Kidney (tissue), 14 donors: Measurements from ENCODE around the gene SPAG7. TPM values are rescaled to one million over a fixed set of nuclear protein-coding genes. Genes with fewer than 3 reads are reported as not detected.
A peak's percentile ranks its signal among the peaks of the same experiment; 100 is the strongest.

Source experiments
- DNase-seq, 5 donors: peaks; one replicate each; pipeline ENCODE4 v3.0.0-alpha.2; 2013 to 2020
- FAIRE-seq: peaks from 2 replicates; lab custom pipeline; 2012; peaks lifted over from hg19 to GRCh38; lab: Jason Lieb, UNC
- H3K27ac ChIP-seq, 2 donors: one replicate each; pipeline ENCODE4 v1.7.0; 2013; ENCODE audit warnings: low read depth in 2 of 2, low read length in 2 of 2, inconsistent platforms in 1 of 2
- H3K27me3 ChIP-seq: one replicate; pipeline ENCODE4 v1.7.1; 2013; ENCODE audit warnings: low read length, inconsistent platforms; ENCODE audit not compliant: control insufficient read depth, insufficient read depth
- H3K36me3 ChIP-seq, 3 donors: one replicate each; pipeline versions ENCODE4 v1.7.0 to v1.7.1; 2013; ENCODE audit warnings: low read length in 3 of 3, control low read depth in 1 of 3, inconsistent platforms in 1 of 3; ENCODE audit not compliant: insufficient read depth in 3 of 3, control insufficient read depth in 2 of 3
- H3K4me1 ChIP-seq, 3 donors: one replicate each; pipeline versions ENCODE4 v1.7.0 to v1.7.1; 2013; ENCODE audit warnings: low read length in 3 of 3, inconsistent platforms in 1 of 3, low read depth in 1 of 3; ENCODE audit not compliant: control insufficient read depth in 2 of 3, insufficient read depth in 2 of 3
- H3K4me3 ChIP-seq, 3 donors: one replicate each; pipeline versions ENCODE4 v1.7.0 to v1.8.1; 2013; ENCODE audit warnings: low read length in 3 of 3, control low read depth in 1 of 3, inconsistent platforms in 1 of 3
- H3K9ac ChIP-seq, 3 donors: one replicate each; pipeline versions ENCODE4 v1.7.0 to v1.7.1; 2013; ENCODE audit warnings: low read length in 3 of 3, control low read depth in 1 of 3, inconsistent platforms in 1 of 3
- H3K9me3 ChIP-seq, 3 donors: one replicate each; pipeline versions ENCODE4 v1.7.0 to v1.7.1; 2013; ENCODE audit warnings: low read length in 3 of 3, control low read depth in 1 of 3, inconsistent platforms in 1 of 3; ENCODE audit not compliant: control insufficient read depth in 2 of 3, insufficient read depth in 1 of 3
- intact Hi-C: fragments of 100-400 bp; cut with DNase I; formaldehyde crosslinking; loops from one replicate; pipeline ENCODE4 v1.11.1; 2022
- polyA plus RNA-seq: library from polyadenylated mRNA; stranded (reverse); fragments of 350-450 nt; fragmentation: Illumina TruSeq; extraction: RNeasy Lipid Tissue Mini Kit (QIAGEN cat#74804); gene quantifications from one replicate; pipeline ENCODE4 v1.2.3, GENCODE V29; 2014; ENCODE audit warnings: low read depth, low replicate concordance; ENCODE audit not compliant: insufficient read depth
- total RNA-seq: library from RNA; stranded (reverse); fragmentation: NEBNext Ultra II Directional; extraction: Animal tissue kit (Norgen Biotek cat#: 25700); gene quantifications from one replicate; pipeline ENCODE4 v1.2.1, GENCODE V29; 2021
- TF ChIP-seq, protein P1 (sequence below): IDR thresholded peaks from 3 replicates; pipeline ENCODE4 v1.5.1; 2012; ENCODE audit warnings: mild to moderate bottlenecking, moderate library complexity, borderline replicate concordance; ENCODE audit not compliant: insufficient read depth; ENCODE audit errors: extremely low read depth
- donor health status: control.
- donor health status: control.
- donor health status: control.
- donor health status: control.
- donor health status: control.
- donor health status: DM: yes; HTN: yes; CAD: no.
- donor health status: Normal renal cell carcinoma (clear cell type).

The SPAG7 gene
- total and polyA plus RNA-seq, 2 donors from 2014 or later = 73.6 to 157 TPM

DNA sequence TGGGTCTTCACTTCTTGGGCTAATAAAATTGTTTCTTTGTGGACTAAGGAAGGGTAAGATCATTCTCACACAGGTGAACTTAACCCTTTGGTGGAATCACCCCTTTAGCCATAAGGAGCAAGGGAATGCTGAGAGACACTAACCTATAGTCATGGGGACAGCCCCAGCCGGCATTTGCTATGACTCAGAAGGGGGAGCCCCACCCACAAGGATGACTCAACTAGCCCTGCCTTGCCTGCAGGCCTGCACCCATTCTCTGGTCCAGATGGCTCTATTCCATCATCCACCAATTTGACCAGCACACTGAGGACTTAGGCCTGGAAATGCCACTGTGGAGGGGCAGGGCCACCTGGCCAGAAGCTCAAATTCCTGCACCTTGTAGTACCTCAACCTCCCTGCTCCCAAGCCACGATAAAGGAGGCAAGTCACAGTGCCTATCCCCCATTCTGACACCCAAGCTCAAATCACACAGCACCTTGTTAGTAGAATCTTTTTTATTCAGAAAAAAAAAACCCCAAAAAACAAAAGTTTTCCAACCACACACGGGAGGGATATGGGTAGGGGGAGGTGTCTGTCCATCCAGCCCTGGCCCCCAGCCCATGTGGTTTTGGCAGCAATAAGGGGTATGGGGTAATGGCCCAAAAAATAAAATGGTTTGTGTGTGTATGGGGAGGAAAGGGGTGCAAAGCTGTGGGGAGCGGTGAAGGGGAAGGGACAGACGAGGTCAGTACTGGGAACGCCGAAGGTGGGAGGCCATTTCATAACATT lies 22.3 kb downstream of the SPAG7 start:
- Histone ChIP-seq H3K9me3 (no peaks in the 10 kb centered on the region), H3K27me3 (no peaks in the 10 kb centered on the region), H3K36me3 (peaks cover 6 to 30% (median 21%) of the 10 kb centered on the region in 3 donors), H3K4me3 (no peak overlapping the region), H3K9ac (no peak overlapping the region), H3K4me1 (peaks cover 5 to 34% (median 13%) of the 10 kb centered on the region in 3 donors), H3K27ac (peak overlapping the region; percentile 30 to 49)
- peak in 1 of 5 donors; percentile 87 for DNase-seq
- intact Hi-C loops = no loop called here
- no peak for FAIRE-seq
- TF ChIP-seq, protein P1, sequence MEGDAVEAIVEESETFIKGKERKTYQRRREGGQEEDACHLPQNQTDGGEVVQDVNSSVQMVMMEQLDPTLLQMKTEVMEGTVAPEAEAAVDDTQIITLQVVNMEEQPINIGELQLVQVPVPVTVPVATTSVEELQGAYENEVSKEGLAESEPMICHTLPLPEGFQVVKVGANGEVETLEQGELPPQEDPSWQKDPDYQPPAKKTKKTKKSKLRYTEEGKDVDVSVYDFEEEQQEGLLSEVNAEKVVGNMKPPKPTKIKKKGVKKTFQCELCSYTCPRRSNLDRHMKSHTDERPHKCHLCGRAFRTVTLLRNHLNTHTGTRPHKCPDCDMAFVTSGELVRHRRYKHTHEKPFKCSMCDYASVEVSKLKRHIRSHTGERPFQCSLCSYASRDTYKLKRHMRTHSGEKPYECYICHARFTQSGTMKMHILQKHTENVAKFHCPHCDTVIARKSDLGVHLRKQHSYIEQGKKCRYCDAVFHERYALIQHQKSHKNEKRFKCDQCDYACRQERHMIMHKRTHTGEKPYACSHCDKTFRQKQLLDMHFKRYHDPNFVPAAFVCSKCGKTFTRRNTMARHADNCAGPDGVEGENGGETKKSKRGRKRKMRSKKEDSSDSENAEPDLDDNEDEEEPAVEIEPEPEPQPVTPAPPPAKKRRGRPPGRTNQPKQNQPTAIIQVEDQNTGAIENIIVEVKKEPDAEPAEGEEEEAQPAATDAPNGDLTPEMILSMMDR = no peak

DNA sequence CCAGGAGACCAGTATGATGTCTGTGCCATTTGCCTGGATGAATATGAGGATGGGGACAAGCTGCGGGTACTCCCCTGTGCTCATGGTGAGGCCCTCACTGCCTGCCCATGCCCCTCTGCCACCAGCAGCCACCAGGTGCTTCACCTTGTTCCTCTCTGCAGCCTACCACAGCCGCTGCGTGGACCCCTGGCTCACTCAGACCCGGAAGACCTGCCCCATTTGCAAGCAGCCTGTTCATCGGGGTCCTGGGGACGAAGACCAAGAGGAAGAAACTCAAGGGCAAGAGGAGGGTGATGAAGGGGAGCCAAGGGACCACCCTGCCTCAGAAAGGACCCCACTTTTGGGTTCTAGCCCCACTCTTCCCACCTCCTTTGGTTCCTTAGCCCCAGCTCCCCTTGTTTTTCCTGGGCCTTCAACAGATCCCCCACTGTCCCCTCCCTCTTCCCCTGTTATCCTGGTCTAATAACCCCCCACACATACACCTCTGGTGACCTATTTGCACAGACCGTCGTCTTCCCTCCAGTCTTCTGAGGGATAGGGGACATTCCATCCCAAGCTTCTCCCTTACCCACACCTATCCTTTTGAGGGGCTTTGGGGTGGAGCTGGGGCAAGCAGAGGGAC lies 23.0 kb downstream of the SPAG7 start:
- Histone ChIP-seq H3K9me3 (no peaks in the 10 kb centered on the region), H3K4me3 (no peak overlapping the region), H3K9ac (no peak overlapping the region), H3K4me1 (peaks cover 5 to 31% (median 13%) of the 10 kb centered on the region in 3 donors), H3K36me3 (peaks cover 6 to 30% (median 21%) of the 10 kb centered on the region in 3 donors), H3K27ac (peak overlapping the region; percentile 30 to 49), H3K27me3 (no peaks in the 10 kb centered on the region)
- no peak for FAIRE-seq
- intact Hi-C loops = no loop called here
- DNase-seq = no peak
- TF ChIP-seq, protein P1 = no peak

DNA sequence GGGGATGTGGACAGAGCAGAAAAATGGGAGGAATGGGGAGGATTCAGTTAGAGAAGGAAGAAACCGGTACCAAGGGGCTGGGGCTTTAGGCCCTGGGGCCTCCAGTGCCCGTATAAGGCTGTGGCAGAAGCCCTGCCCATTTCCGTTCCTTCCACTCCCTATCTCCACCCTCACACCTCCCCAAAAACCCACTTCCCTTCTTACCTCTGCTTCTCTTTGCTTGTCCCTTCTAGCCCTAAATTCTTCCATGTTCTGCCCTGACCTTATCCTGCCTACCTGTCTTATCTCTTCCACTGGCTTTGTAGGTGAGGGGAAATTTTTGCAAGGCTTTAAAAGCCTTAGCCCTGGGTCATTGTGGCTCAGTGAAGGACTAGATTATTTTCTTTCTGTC lies 23.5 kb downstream of the SPAG7 start:
- no peak overlapping the region for H3K9ac ChIP-seq
- H3K27ac ChIP-seq = no peak overlapping the region
- H3K4me1 ChIP-seq = peaks cover 5 to 32% (median 15%) of the 10 kb centered on the region in 3 donors
- no peak for FAIRE-seq
- no peaks in the 10 kb centered on the region for H3K9me3 ChIP-seq
- TF ChIP-seq, protein P1 = no peak
- no peak for DNase-seq
- peaks cover 6 to 30% (median 21%) of the 10 kb centered on the region in 3 donors for H3K36me3 ChIP-seq
- intact Hi-C loops = no loop called here
- H3K27me3 ChIP-seq = no peaks in the 10 kb centered on the region
- no peak overlapping the region for H3K4me3 ChIP-seq
